ENCODE data around the gene MRGPRX4. TPM values are rescaled to one million over a fixed set of nuclear protein-coding genes. Genes with fewer than 3 reads are reported as not detected.

MRGPRX4 gene
- not detected in 2 replicates for total RNA-seq

DNA sequence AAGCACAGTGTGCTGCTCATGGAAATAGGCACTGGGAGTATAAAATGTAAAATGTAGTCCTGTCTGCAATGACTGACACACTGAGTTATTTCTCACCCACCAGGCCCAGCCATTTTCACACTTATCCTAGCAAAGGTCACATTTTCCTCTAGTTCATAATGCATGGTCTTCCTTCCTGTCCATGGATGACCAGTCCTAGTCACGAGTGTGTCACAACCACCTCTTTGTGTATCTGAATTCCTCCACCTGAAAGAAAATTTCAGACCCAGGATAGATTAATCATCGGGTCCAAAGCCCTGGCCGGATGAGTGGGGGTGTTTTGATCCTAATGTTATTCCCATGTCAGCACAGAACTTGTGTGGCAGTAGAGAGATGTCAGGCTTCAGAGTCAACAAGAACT is at the start of gene MRGPRX4:
TSS of gene MRGPRX4 (plus strand) at position 172 of the 400 bp plus-strand sequence. CDS start 420 bp downstream, outside the sequence.

DNA sequence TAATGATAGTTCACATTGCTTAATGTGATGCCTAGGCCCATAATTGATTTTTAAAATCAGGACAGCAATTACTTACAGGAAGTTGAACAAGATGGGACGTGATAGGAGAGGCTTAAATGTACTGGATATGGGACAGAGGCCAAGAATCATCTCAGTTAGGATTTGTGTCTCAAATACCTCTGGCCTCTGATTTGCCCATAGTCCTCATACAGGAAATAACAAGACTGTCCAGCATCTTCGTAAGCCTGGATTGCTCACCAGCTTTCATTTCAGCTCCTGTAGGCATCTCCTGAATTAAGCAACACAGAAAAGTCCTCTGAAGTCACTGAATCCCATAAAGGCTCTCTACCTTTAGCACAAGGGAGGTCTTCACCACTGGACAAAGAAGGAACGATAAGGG is 40.3 kb upstream of the MRGPRX4 start, which contains the start of gene MRGPRX3:
TSS of gene MRGPRX3 (plus strand) at position 231 of the 400 bp plus-strand sequence. CDS start 4,632 bp downstream, outside the sequence.

Other genes with a start within 250 kb of the MRGPRX4 start
- gene SERGEF, start 159.8 kb upstream of the MRGPRX4 start, total RNA-seq, result 9.2 and 13.0 TPM in 2 replicates
- 0.11 and 0.39 TPM in 2 replicates for gene TPH1, start 126.6 kb upstream of the MRGPRX4 start, total RNA-seq
- gene SAAL1, start 66.8 kb upstream of the MRGPRX4 start, total RNA-seq, result 14.1 and 14.3 TPM in 2 replicates
- not detected in 2 replicates for gene MRGPRX3, start 40.3 kb upstream of the MRGPRX4 start, total RNA-seq
- gene SAA4, start 64.0 kb downstream of the MRGPRX4 start, total RNA-seq, result not detected in 2 replicates
- gene SAA2, start 75.8 kb downstream of the MRGPRX4 start, total RNA-seq, result not detected in 2 replicates
- gene SAA1, start 93.4 kb downstream of the MRGPRX4 start, total RNA-seq, result not detected in 2 replicates
- 30.8 and 33.4 TPM in 2 replicates for gene HPS5, start 149.3 kb downstream of the MRGPRX4 start, total RNA-seq
- 62.8 and 68.3 TPM in 2 replicates for gene GTF2H1, start 149.7 kb downstream of the MRGPRX4 start, total RNA-seq
- 328 and 1,137 TPM in 2 replicates for gene LDHA, start 221.7 kb downstream of the MRGPRX4 start, total RNA-seq
- gene LDHC, start 239.5 kb downstream of the MRGPRX4 start, total RNA-seq, result not detected in 2 replicates